A549 (cell line): Measurements from ENCODE around the gene GM2A. TPM values are rescaled to one million over a fixed set of nuclear protein-coding genes. Genes with fewer than 3 reads are reported as not detected.
A peak's percentile ranks its signal among the peaks of the same experiment; 100 is the strongest.

Experiments used
- ATAC-seq, 2 experiments: fragments of 200-7000 bp in 1 of 2; fragments of >200 bp in 1 of 2; cut with Nextera tagmentation in 1 of 2; cut with Tn5 transposase in 1 of 2; 3 replicates each; pipeline versions ENCODE4 v1.8.0 to v1.9.1; 2018 to 2020; ENCODE audit warnings: mild to moderate bottlenecking in 1 of 2, moderate library complexity in 1 of 2
- CTCF ChIA-PET: fragments of 300-600 bp; sonication (Branson Sonifier 250); formaldehyde crosslinking; extraction: SDS; loops from one replicate; lab custom pipeline; 2021; ENCODE audit warnings: antibody characterized with exemption, inconsistent platforms; lab: Yijun Ruan, JAX
- POLR2A ChIA-PET: fragments of 350-600 bp; formaldehyde crosslinking; extraction: SDS; loops from one replicate; lab custom pipeline; 2021; ENCODE audit warnings: antibody characterized with exemption, inconsistent platforms; lab: Yijun Ruan, JAX
- DNase-seq, 2 experiments: peaks; one replicate each; pipeline versions ENCODE4 v3.0.0 to v3.0.0-alpha.2; 2011 to 2016; ENCODE audit warnings: low read depth in 1 of 2, low spot score in 1 of 2
- FAIRE-seq: peaks from 2 replicates; lab custom pipeline; 2011; peaks lifted over from hg19 to GRCh38; lab: Jason Lieb, UNC
- H3K27ac ChIP-seq, 2 experiments: fragments of >200 bp; sonication (Bioruptor Twin); formaldehyde crosslinking; 3 replicates each; pipeline ENCODE4 v1.5.1; 2016 to 2017
- H3K4me1 ChIP-seq: fragments of >200 bp; sonication (Bioruptor Twin); formaldehyde crosslinking; 3 replicates; pipeline ENCODE4 v1.6.1; 2016
- H3K4me2 ChIP-seq: fragments of >200 bp; sonication (Bioruptor Twin); formaldehyde crosslinking; 3 replicates; pipeline ENCODE4 v1.6.1; 2016
- H3K4me3 ChIP-seq: fragments of >200 bp; sonication (Bioruptor Twin); formaldehyde crosslinking; 3 replicates; pipeline ENCODE4 v1.5.1; 2016
- H3K9me3 ChIP-seq: fragments of >200 bp; sonication (Bioruptor Twin); formaldehyde crosslinking; 3 replicates; pipeline ENCODE4 v1.6.1; 2016
- CBX8 ChIP-seq: fragments of 200-600 bp; sonication (generic); IDR thresholded peaks from 2 replicates; pipeline ENCODE4 v1.6.1; 2016
- CEBPB ChIP-seq, 2 experiments: fragments of >200 bp in 1 of 2; sonication (Bioruptor Twin) in 1 of 2; formaldehyde crosslinking in 1 of 2; IDR thresholded peaks; 2 replicates each; pipeline ENCODE4 v1.6.1; 2012 to 2016
- E2F6 ChIP-seq: IDR thresholded peaks from 2 replicates; pipeline ENCODE4 v1.6.1; 2012; ENCODE audit warnings: low read depth, borderline replicate concordance
- FOSL2 ChIP-seq, 2 experiments: fragments of 450-650 bp in 1 of 2; fragments of >200 bp in 1 of 2; sonication (Bioruptor Twin) in 1 of 2; formaldehyde crosslinking; IDR thresholded peaks; 2 replicates each; pipeline versions ENCODE4 v1.5.0 to v1.6.1; 2016 to 2020; ENCODE audit warnings: mild to moderate bottlenecking in 1 of 2, moderate library complexity in 1 of 2
- HES2 ChIP-seq: fragments of >200 bp; sonication (Bioruptor Twin); formaldehyde crosslinking; IDR thresholded peaks from 2 replicates; pipeline ENCODE4 v1.6.1; 2016
- HEYL ChIP-seq: fragments of 250-450 bp; sonication (Bioruptor Pico); IDR thresholded peaks from 2 replicates; pipeline ENCODE4 v1.8.0; 2021; ENCODE audit warnings: mild to moderate bottlenecking, moderate library complexity
- NFE2L2 ChIP-seq: fragments of 150-350 bp; conservative IDR thresholded peaks from 2 replicates; pipeline ENCODE4 v1.6.1; 2014; ENCODE audit warnings: low read length
- PBX3 ChIP-seq: IDR thresholded peaks from 2 replicates; pipeline ENCODE4 v1.6.1; 2012
- RAD21 ChIP-seq, 2 experiments: fragments of >200 bp in 1 of 2; sonication (Bioruptor Twin) in 1 of 2; formaldehyde crosslinking in 1 of 2; IDR thresholded peaks in 1 of 2; conservative IDR thresholded peaks in 1 of 2; 2 replicates in 1 of 2; 3 replicates in 1 of 2; pipeline ENCODE4 v1.6.1; 2012 to 2018; ENCODE audit warnings: inconsistent platforms in 1 of 2
- RCOR1 ChIP-seq: fragments of 150-350 bp; IDR thresholded peaks from 2 replicates; pipeline ENCODE4 v1.6.1; 2014; ENCODE audit warnings: antibody characterized with exemption, low read length, low read depth
- REST ChIP-seq: fragments of 200-600 bp; sonication (generic); IDR thresholded peaks from 2 replicates; pipeline ENCODE4 v1.6.1; 2016; ENCODE audit warnings: antibody characterized with exemption, mild to moderate bottlenecking, moderate library complexity
- RNF2 ChIP-seq: fragments of 200-600 bp; sonication (generic); IDR thresholded peaks from 2 replicates; pipeline ENCODE4 v1.6.1; 2016; ENCODE audit warnings: low read depth, mild to moderate bottlenecking, antibody characterized with exemption, moderate library complexity, borderline replicate concordance
- WGBS: methylation state at CpG from one replicate; pipeline ENCODE4 v1.1.6; 2017; ENCODE audit errors: missing lambda C conversion rate; 5-methylcytosine and 5-hydroxymethylcytosine counted together
- polyA plus RNA-seq, 4 experiments: library from polyadenylated mRNA; depleted of rRNA in 3 of 4; stranded (reverse); fragments of >200 nt; fragmentation: RNase III in 1 of 4; extraction: RNeasy Plus Mini Kit Qiagen cat#74134 plus additional on column Dnase treatment in 1 of 4; gene quantifications; 2 replicates in 3 of 4; 3 replicates in 1 of 4; pipeline ENCODE4 v1.2.3, GENCODE V29; 2011 to 2017

The GM2A gene
- polyA plus RNA-seq, 2 of the 4 experiments (the other 2 are of a cell fraction), result 9.6 to 17.4 TPM

GRCh38 chr5:151264113-151264512, 11.1 kb downstream of the GM2A start:
- FAIRE-seq, result no peak

GRCh38 chr5:151267491-151268260, 14.7 kb downstream of the GM2A start:
- no peak for TF ChIP-seq RAD21 (conservative IDR thresholded peaks at IDR 0.05 in 1 of 2, IDR thresholded peaks at IDR 0.05 in 1 of 2)
- no peak for TF ChIP-seq CEBPB (IDR thresholded peaks at IDR 0.05)
- TF ChIP-seq HEYL (CRISPR knock-in tag), result no peak
- no peak for TF ChIP-seq HES2
- no peak for TF ChIP-seq NFE2L2
- TF ChIP-seq PBX3, result no peak
- TF ChIP-seq, all 56 proteins: peak for 0
- Histone ChIP-seq H3K4me3 (no peak overlapping the region), H3K4me1 (peaks cover 8% of the 10 kb centered on the region; the same call in 1 of the 3 replicates), H3K9me3 (no peaks in the 10 kb centered on the region), H3K4me2 (no peak overlapping the region), H3K27ac (no peak overlapping the region)
- ChIA-PET CTCF (no interaction called here), POLR2A (no interaction called here)
- no peak for FAIRE-seq
- 81% methylated on average over 11 of the region's 11 CpGs for WGBS
- ATAC-seq, result no peak
- no peak for DNase-seq

More at GRCh38 chr5:151264113-151264512, 11.1 kb downstream of the GM2A start:
- no peak overlapping the region for H3K27ac ChIP-seq
- DNase-seq, result no peak
- H3K4me2 ChIP-seq, result no peak overlapping the region
- TF ChIP-seq E2F6 (no peak), RNF2 (no peak), REST (no peak), RCOR1 (no peak)
- TF ChIP-seq, all 56 proteins: peak for 0
- CTCF ChIA-PET, result interaction anchor here (1.3 to 1.9 kb wide), 2 partner anchors 15 to 99 kb away, joined by 4 read pairs; no protein-coding TSS in a partner anchor
- POLR2A ChIA-PET, result no interaction called here
- H3K9me3 ChIP-seq, result no peaks in the 10 kb centered on the region
- 13% methylated on average over 1 of the region's 1 CpG for WGBS
- peak; percentile 50 to 58; a peak in 4 of 6 replicates for ATAC-seq
- peaks cover 8% of the 10 kb centered on the region; the same call in 1 of the 3 replicates for H3K4me1 ChIP-seq
- H3K4me3 ChIP-seq, result no peak overlapping the region

- Histone ChIP-seq H3K27ac (no peak overlapping the region), H3K4me1 (no peaks in the 10 kb centered on the region), H3K4me3 (no peak overlapping the region), H3K4me2 (no peak overlapping the region), H3K9me3 (no peaks in the 10 kb centered on the region)
- ChIA-PET CTCF (interaction anchor here (1.1 kb wide), 1 partner anchor 12 kb away, joined by 3 read pairs; no protein-coding TSS in a partner anchor), POLR2A (no interaction called here)
- no peak for FAIRE-seq
- ATAC-seq, result peak in 1 of 2 experiments; percentile 65; a peak in 3 of 6 replicates
- peak; percentile 21 to 35 for DNase-seq
- TF ChIP-seq FOSL2 (IDR thresholded peaks at IDR 0.05) (no peak), FOSL2 (CRISPR knock-in tag; IDR thresholded peaks at IDR 0.05) (peak; percentile 10; the same call in 1 of the 2 replicates), CBX8 (no peak)
- 4% methylated on average over 1 of the region's 1 CpG for WGBS
Measured at GRCh38 chr5:151270599-151270998, 17.6 kb downstream of the GM2A start.
